CD4-positive, alpha-beta T cell (primary cell): ENCODE results near the gene BPGM. TPM values are rescaled to one million over a fixed set of nuclear protein-coding genes. Genes with fewer than 3 reads are reported as not detected.
"Not testable (repeated sequence)": the region's sequence is repeated elsewhere in the genome, so short reads cannot be mapped to it uniquely, and the experiment has no call there.

Source experiments
- ATAC-seq: fragments of 200-7000 bp; cut with Tn5 transposase; one replicate; pipeline ENCODE4 v1.10.0; 2022; ENCODE audit warnings: mild to moderate bottlenecking; ENCODE audit not compliant: poor library complexity
- CTCF ChIA-PET: fragments of 350-600 bp; sonication (Branson Sonifier 250); formaldehyde crosslinking; loops from one replicate; lab custom pipeline; 2021; ENCODE audit warnings: antibody characterized with exemption, inconsistent platforms; lab: Charles Lee
- POLR2A ChIA-PET: fragments of 350-600 bp; sonication (Branson Sonifier 250); formaldehyde crosslinking; loops from one replicate; lab custom pipeline; 2021; ENCODE audit warnings: antibody characterized with exemption, inconsistent platforms; lab: Charles Lee
- DNase-seq, 14 experiments: peaks; one replicate each; pipeline ENCODE4 v3.0.0-alpha.2; 2013 to 2020; ENCODE audit warnings: mixed read lengths in 2 of 14
- H3K27ac ChIP-seq, 2 donors: one replicate each; pipeline versions ENCODE4 v1.5.1 to v1.7.0; 2013; ENCODE audit warnings: low read length in 2 of 2, low read depth in 1 of 2, mild to moderate bottlenecking in 1 of 2
- H3K27me3 ChIP-seq, 2 experiments: 1 replicate in 1 of 2; 2 replicates in 1 of 2; pipeline versions ENCODE4 v1.6.1 to v1.7.0; 2013; ENCODE audit warnings: low read length in 2 of 2, control low read depth in 1 of 2, mild to moderate bottlenecking in 1 of 2, moderate library complexity in 1 of 2; ENCODE audit not compliant: insufficient read depth in 2 of 2, control insufficient read depth in 1 of 2
- H3K36me3 ChIP-seq: one replicate; pipeline ENCODE4 v1.6.1; 2013; ENCODE audit warnings: low read length, control low read depth; ENCODE audit not compliant: insufficient read depth
- H3K4me1 ChIP-seq: one replicate; pipeline ENCODE4 v1.6.1; 2013; ENCODE audit warnings: low read length, control low read depth; ENCODE audit not compliant: insufficient read depth
- H3K4me3 ChIP-seq: one replicate; pipeline ENCODE4 v1.5.1; 2013; ENCODE audit warnings: mild to moderate bottlenecking, low read length, moderate library complexity
- H3K9me3 ChIP-seq, 2 experiments: 1 replicate in 1 of 2; 2 replicates in 1 of 2; pipeline versions ENCODE4 v1.6.1 to v1.7.0; 2013; ENCODE audit warnings: low read length in 2 of 2, mild to moderate bottlenecking in 2 of 2, control low read depth in 1 of 2, moderate library complexity in 1 of 2; ENCODE audit not compliant: control insufficient read depth in 1 of 2, insufficient read depth in 1 of 2
- H3K27ac Mint-ChIP-seq: one replicate; pipeline ENCODE4 v1.8.0; 2020; ENCODE audit warnings: mixed read lengths
- H3K27me3 Mint-ChIP-seq: one replicate; pipeline ENCODE4 v1.8.0; 2021; ENCODE audit warnings: mixed read lengths
- H3K36me3 Mint-ChIP-seq: one replicate; pipeline ENCODE4 v1.8.0; 2021; ENCODE audit warnings: low read depth, mixed read lengths
- H3K4me1 Mint-ChIP-seq: one replicate; pipeline ENCODE4 v1.8.0; 2021; ENCODE audit warnings: low read depth, mixed read lengths
- H3K4me3 Mint-ChIP-seq: one replicate; pipeline ENCODE4 v1.8.0; 2020; ENCODE audit warnings: mild to moderate bottlenecking, mixed read lengths
- H3K9me3 Mint-ChIP-seq: one replicate; pipeline ENCODE4 v1.8.0; 2020; ENCODE audit warnings: mixed read lengths
- CTCF ChIP-seq: fragments of 200-600 bp; IDR thresholded peaks from one replicate; pipeline ENCODE4 v1.8.0; 2022; ENCODE audit warnings: antibody characterized with exemption, mild to moderate bottlenecking
- intact Hi-C, 2 experiments: fragments of 100-400 bp; cut with DNase I in 1 of 2; cut with micrococcal nuclease in 1 of 2; formaldehyde crosslinking; loops; one replicate each; pipeline versions ENCODE4 v1.15.1 to v1.9.0; 2023 to 2025; cut with DNase I, micrococcal nuclease
- total RNA-seq, 174 experiments: library from RNA in 2 of 174; stranded (reverse) in 2 of 174; gene quantifications; one replicate each; pipeline ENCODE4 v1.2.3 and lab custom pipeline; 2021 to 2026

The BPGM gene
- total RNA-seq, 2 experiments from 2014 or later: 46.3 to 46.6 TPM

DNA sequence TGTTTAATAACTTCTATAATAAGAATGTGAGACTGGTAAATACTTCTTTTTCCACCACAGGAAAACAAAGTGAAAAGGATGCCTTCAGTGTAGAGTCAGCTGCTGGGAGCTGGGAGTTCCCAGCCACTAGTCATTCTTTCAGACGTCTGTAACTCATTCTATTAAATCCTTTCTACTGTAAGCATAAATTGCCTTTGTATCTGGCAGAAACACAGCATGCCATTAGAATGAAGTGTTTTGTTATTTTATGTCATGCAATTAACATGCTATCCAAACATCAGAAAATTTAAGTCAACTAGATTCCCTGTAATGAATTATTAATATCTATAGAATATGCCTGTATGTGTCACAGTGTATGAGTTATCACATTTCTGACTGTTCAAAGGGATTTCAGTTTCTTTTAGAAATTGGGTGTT lies 14.3 kb downstream of the BPGM start:
- ChIA-PET POLR2A (interaction anchor here (2.1 kb wide), 1 partner anchor 14 kb away, joined by 14 read pairs; the partner anchor contains the start of gene BPGM), CTCF (interaction anchor here (1.2 kb wide), 1 partner anchor 54 kb away, joined by 3 read pairs; no protein-coding TSS in a partner anchor)
- no peak overlapping the region for H3K4me3 ChIP-seq
- H3K36me3 ChIP-seq: peaks cover 25% of the 10 kb centered on the region
- Mint-ChIP-seq H3K9me3 (no peaks in the 10 kb centered on the region), H3K27ac (no peak overlapping the region), H3K27me3 (no peaks in the 10 kb centered on the region), H3K4me1 (peaks cover 64% of the 10 kb centered on the region), H3K4me3 (no peak overlapping the region), H3K36me3 (peaks cover 87% of the 10 kb centered on the region)
- no peak overlapping the region for H3K27ac ChIP-seq
- no peak for ATAC-seq
- H3K27me3 ChIP-seq: no peaks in the 10 kb centered on the region
- no peaks in the 10 kb centered on the region for H3K9me3 ChIP-seq
- intact Hi-C loops: no loop called here
- no peak for DNase-seq
- no peaks in the 10 kb centered on the region for H3K4me1 ChIP-seq
- TF ChIP-seq CTCF: no peak

GRCh38 chr7:134662166-134662870 lies 15.7 kb downstream of the BPGM start:
- Histone ChIP-seq H3K9me3 (no peaks in the 10 kb centered on the region), H3K4me1 (no peaks in the 10 kb centered on the region), H3K27me3 (no peaks in the 10 kb centered on the region), H3K36me3 (peaks cover 25% of the 10 kb centered on the region), H3K27ac (no peak overlapping the region), H3K4me3 (no peak overlapping the region)
- no peak overlapping the region for H3K4me3 Mint-ChIP-seq
- H3K36me3 Mint-ChIP-seq: peaks cover 82% of the 10 kb centered on the region
- no peak overlapping the region for H3K27ac Mint-ChIP-seq
- intact Hi-C loops: no loop called here
- H3K9me3 Mint-ChIP-seq: no peaks in the 10 kb centered on the region
- ChIA-PET CTCF (interaction anchor here (0.8 to 2.0 kb wide), 3 partner anchors 8 to 29 kb away, joined by 3 to 5 read pairs (median 4); no protein-coding TSS in a partner anchor), POLR2A (interaction anchor here (2.1 kb wide), 1 partner anchor 16 kb away, joined by 14 read pairs; the partner anchor contains the start of gene BPGM)
- H3K4me1 Mint-ChIP-seq: peaks cover 64% of the 10 kb centered on the region
- DNase-seq (no peak), ATAC-seq (no peak)
- TF ChIP-seq CTCF: no peak
- no peaks in the 10 kb centered on the region for H3K27me3 Mint-ChIP-seq

- peaks cover 63% of the 10 kb centered on the region for H3K4me1 Mint-ChIP-seq
- H3K4me1 ChIP-seq: no peaks in the 10 kb centered on the region
- H3K4me3 Mint-ChIP-seq: no peak overlapping the region
- TF ChIP-seq CTCF: no peak
- H3K27me3 ChIP-seq: no peaks in the 10 kb centered on the region
- ChIA-PET CTCF (interaction anchor here (0.8 to 2.0 kb wide), 2 partner anchors 9 to 30 kb away, joined by 3 to 5 read pairs; no protein-coding TSS in a partner anchor), POLR2A (no interaction called here)
- peaks cover 81% of the 10 kb centered on the region for H3K36me3 Mint-ChIP-seq
- H3K27ac ChIP-seq: no peak overlapping the region
- ATAC-seq (no peak), DNase-seq (no peak)
- no peaks in the 10 kb centered on the region for H3K9me3 Mint-ChIP-seq
- no peak overlapping the region for H3K27ac Mint-ChIP-seq
- no peaks in the 10 kb centered on the region for H3K27me3 Mint-ChIP-seq
- peaks cover 25% of the 10 kb centered on the region for H3K36me3 ChIP-seq
- no peak overlapping the region for H3K4me3 ChIP-seq
- intact Hi-C loops: no loop called here
- no peaks in the 10 kb centered on the region for H3K9me3 ChIP-seq
Observed at GRCh38 chr7:134662871-134663205, 16.2 kb downstream of the BPGM start.

DNA sequence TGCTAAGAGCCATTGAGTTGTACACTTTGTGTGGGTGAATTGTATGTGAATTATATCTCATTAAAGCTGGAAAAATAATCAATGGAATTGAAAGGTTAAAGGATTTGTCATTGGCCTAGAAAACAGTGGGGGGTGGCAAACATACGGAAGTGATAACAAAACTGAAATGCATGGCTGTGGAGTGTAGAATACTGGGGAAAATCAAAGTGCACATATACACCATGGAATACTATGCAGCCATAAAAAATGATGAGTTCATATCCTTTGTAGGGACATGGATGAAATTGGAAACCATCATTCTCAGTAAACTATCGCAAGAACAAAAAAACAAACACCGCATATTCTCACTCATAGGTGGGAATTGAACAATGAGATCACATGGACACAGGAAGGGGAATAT lies 18.4 kb downstream of the BPGM start:
- H3K27me3 ChIP-seq, H3K4me3 Mint-ChIP-seq, H3K9me3 Mint-ChIP-seq, H3K4me3 ChIP-seq, H3K27ac ChIP-seq, intact Hi-C loops, DNase-seq, H3K9me3 ChIP-seq, H3K27ac Mint-ChIP-seq, H3K27me3 Mint-ChIP-seq, ATAC-seq: not testable (repeated sequence)
- Mint-ChIP-seq H3K4me1 (peaks cover 69% of the 10 kb centered on the region), H3K36me3 (peaks cover 71% of the 10 kb centered on the region)
- Histone ChIP-seq H3K4me1 (peaks cover 16% of the 10 kb centered on the region), H3K36me3 (peaks cover 22% of the 10 kb centered on the region)
- POLR2A ChIA-PET: interaction anchor here (0.8 kb wide), 1 partner anchor 19 kb away, joined by 3 read pairs; the partner anchor contains the start of gene BPGM
- CTCF ChIA-PET: interaction anchor here (1.1 kb wide), 1 partner anchor 19 kb away, joined by 3 read pairs; the partner anchor contains the start of gene BPGM
